HG02840 (cell line): Measurements from ENCODE around the gene ARHGEF39.

ENCODE experiments used
- ATAC-seq: cut with Tn5 transposase; IDR thresholded peaks from one replicate; pipeline ENCODE4 v1.9.1; 2021; ENCODE audit warnings: mild to moderate bottlenecking, moderate library complexity, moderate number of reproducible peaks; ENCODE audit not compliant: unreplicated experiment, low FRiP score

Gene ARHGEF39

DNA sequence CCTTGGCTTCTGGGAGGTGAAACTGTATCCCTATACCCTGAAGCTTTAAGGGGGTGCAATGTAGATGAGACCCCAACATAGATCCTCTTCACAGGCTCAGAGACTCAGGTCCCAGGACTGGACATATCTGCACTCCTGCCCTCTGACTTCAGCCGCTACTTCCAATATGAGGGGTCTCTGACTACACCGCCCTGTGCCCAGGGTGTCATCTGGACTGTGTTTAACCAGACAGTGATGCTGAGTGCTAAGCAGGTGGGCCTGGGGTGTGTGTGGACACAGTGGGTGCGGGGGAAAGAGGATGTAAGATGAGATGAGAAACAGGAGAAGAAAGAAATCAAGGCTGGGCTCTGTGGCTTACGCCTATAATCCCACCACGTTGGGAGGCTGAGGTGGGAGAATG, 14.1 kb upstream of the ARHGEF39 start:
- no peak for ATAC-seq

DNA sequence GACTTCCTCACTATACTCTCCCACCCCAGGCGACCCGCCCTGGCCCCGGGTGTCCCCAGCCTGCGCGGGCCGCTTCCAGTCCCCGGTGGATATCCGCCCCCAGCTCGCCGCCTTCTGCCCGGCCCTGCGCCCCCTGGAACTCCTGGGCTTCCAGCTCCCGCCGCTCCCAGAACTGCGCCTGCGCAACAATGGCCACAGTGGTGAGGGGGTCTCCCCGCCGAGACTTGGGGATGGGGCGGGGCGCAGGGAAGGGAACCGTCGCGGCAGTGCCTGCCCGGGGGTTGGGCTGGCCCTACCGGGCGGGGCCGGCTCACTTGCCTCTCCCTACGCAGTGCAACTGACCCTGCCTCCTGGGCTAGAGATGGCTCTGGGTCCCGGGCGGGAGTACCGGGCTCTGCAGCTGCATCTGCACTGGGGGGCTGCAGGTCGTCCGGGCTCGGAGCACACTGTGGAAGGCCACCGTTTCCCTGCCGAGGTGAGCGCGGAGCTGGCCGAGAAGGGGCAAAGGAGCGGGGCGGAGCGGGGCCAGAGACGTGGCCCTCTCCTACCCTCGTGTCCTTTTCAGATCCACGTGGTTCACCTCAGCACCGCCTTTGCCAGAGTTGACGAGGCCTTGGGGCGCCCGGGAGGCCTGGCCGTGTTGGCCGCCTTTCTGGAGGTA, 10.9 kb upstream of the ARHGEF39 start:
- no peak for ATAC-seq

DNA sequence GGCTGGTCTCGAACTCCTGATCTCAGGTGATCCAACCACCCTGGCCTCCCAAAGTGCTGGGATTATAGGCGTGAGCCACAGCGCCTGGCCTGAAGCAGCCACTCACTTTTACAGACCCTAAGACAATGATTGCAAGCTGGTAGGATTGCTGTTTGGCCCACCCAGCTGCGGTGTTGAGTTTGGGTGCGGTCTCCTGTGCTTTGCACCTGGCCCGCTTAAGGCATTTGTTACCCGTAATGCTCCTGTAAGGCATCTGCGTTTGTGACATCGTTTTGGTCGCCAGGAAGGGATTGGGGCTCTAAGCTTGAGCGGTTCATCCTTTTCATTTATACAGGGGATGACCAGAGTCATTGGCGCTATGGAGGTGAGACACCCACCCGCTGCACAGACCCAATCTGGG, 10.2 kb upstream of the ARHGEF39 start:
- no peak for ATAC-seq

DNA sequence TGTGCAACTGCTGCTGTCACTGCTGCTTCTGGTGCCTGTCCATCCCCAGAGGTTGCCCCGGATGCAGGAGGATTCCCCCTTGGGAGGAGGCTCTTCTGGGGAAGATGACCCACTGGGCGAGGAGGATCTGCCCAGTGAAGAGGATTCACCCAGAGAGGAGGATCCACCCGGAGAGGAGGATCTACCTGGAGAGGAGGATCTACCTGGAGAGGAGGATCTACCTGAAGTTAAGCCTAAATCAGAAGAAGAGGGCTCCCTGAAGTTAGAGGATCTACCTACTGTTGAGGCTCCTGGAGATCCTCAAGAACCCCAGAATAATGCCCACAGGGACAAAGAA, 9.0 kb upstream of the ARHGEF39 start:
- no peak for ATAC-seq

DNA sequence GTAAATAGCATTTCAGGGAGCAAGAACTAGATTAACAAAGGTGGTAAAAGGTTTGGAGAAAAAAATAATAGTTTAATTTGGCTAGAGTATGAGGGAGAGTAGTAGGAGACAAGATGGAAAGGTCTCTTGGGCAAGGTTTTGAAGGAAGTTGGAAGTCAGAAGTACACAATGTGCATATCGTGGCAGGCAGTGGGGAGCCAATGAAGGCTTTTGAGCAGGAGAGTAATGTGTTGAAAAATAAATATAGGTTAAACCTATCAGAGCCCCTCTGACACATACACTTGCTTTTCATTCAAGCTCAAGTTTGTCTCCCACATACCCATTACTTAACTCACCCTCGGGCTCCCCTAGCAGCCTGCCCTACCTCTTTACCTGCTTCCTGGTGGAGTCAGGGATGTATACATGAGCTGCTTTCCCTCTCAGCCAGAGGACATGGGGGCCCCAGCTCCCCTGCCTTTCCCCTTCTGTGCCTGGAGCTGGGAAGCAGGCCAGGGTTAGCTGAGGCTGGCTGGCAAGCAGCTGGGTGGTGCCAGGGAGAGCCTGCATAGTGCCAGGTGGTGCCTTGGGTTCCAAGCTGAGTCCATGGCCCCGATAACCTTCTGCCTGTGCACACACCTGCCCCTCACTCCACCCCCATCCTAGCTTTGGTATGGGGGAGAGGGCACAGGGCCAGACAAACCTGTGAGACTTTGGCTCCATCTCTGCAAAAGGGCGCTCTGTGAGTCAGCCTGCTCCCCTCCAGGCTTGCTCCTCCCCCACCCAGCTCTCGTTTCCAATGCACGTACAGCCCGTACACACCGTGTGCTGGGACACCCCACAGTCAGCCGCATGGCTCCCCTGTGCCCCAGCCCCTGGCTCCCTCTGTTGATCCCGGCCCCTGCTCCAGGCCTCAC, 8.4 kb upstream of the ARHGEF39 start, which contains the start of gene CA9:
TSS of gene CA9 (plus strand) at position 797 of the 893 bp plus-strand sequence. CDS start at position 829, 32 bp downstream.
- no peak for ATAC-seq

DNA sequence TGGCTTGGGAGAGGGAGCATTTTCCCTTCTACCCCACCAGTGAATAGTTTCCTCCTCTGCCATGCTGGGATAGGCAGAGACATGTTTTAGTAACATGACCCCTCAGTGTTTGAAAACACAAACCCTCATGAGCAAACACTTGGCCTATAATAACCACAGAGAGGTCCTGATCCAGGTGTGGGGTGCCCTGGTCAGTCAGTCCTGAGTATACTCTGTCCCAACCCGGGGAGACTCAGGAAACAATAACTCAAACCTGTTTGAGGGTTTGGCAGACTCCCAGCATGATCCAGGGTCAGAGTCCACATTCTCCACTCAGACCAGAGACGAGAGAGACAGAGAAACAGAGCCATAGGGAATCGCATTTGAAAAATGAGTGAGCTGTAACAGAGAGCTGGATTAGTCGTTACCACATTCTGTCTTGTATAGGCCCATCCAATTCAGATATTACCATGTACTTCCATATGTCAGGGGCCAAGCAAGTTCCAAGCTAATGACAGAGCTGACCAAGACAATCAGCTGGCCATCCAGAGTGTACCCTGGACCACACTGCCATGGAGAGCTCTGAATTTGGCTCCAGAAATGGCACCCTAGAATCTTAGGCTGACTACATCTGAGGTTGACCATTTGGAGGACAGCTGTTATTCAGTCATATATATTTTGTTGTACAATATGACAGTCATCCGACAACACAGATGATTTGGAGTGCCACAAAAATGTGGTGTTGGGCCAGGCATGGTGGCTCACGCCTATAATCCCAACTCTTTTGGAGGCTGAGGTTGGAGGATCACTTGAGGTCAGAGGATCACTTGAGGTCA, 4.5 kb upstream of the ARHGEF39 start:
- ATAC-seq = no peak

DNA sequence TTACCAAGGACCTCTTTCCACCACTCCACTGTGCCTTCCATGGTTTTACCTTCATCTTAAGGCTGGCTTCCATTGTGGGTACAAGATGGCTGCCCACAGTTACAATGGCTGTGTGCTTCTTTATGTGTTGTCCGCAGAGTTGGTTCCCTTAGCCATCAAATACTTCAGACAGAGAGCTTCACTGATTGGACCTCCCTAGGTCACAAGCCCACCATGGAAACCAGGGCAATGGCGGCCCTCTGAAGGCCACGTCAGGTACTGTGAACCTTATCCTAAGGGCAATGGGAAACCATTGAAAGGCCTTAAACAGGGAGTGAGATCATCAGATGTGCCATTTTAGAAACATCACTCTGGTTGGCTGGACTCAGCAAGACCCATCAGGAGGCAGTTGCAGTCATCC, 2.9 kb upstream of the ARHGEF39 start:
- no peak for ATAC-seq

DNA sequence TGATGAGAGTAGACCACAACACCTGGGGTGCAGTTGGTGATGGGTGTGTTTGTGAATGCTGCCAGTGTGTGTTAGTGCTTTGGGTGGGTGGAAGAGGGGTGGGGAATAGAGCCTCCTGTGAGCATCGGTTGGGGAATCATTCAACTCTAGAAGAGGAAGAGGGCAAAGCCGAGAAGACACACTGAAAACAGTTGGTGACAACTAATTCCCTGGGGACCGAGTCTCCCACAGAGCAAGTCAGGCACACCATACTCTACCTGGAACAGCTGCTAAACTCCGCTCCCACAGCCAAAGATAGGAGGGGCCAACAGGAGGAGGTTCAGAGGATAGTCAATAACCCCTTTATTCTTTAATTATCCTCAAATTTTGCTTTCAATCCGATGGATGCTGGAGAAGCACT, 1.6 kb upstream of the ARHGEF39 start:
- no peak for ATAC-seq

DNA sequence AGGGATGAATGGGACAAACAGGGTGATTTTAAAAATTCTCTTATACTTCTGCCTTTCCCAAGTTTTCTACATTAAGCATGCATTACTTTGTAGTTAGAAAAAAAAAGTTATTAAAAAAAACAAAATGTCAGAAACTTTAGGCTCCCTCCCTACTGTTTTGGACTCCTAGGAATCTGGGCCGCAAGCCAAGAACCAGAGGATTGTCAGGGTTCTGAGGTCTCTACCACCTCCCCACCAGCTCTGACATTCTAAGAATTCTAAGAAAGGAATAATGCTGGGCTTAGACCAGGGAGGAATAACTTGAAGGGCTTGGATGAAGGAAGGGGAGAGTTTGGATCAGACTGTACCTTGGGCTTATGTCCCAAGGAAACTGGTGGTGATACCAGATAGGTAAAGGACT, 1.1 kb upstream of the ARHGEF39 start:
- ATAC-seq = no peak

DNA sequence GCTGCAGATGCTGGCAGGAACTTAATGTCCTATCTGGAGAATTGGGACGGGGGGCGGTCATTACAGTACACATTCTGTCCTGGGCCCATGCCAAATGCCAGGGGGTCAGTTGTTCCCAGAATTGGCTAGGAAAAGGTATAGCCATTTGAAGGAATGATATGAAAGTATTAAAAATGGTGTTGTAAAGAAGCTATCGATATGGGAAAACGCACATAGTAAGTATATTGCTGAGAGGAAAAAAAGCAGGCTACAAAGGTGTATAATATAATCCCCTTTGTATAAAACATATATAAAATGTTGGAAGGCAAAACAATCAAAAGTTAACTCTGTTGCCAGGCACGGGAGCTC, 450 bp upstream of the ARHGEF39 start:
- no peak for ATAC-seq

DNA sequence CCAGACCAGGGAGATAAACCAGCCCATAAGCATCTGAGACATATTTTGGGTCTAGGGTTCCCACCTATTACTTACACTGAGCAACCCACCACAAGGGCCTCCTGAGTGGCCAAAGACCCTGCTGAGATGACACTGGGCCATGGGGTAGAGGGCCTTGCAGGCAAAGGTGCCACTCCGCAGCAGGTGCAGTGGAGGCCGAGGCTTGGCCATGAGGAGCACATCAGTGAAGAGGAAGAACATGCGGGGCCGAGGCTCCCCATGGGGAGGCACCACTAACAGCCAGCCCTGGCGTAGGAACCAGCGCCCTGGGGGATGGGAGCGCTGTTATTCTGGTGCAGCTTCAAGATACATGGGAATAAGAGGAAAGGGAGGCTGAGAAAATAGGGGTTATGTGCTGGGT, 2.6 kb downstream of the ARHGEF39 start:
- ATAC-seq = no peak

DNA sequence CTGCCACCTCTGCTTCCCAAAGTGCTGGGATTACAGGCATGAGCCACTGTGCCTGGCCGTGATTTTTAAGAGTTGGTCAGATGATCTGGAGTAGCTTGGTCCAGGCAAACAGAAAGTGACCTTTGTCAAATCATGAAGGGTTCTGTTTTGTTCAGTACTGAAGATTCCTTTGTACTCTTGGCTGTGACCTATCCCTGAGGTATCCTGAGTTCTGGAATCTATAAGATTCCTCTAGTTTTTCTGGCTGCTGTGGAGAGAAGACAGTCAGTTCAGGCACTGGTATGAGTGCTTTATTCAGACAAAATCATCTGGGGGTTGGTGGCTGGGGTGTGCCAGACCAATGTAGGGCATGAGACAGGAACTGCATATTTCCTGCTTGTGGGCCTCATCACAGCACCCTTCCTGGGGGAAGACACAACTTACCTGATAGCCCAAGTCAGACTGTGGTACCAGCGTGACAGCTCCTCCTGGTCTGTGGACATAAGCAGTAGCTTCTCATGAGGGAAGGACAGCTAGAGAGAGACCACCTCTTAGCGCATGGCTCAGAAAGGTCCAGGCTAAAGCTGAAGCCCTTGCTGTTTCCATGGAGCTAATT, 3.1 kb downstream of the ARHGEF39 start:
- ATAC-seq = no peak

DNA sequence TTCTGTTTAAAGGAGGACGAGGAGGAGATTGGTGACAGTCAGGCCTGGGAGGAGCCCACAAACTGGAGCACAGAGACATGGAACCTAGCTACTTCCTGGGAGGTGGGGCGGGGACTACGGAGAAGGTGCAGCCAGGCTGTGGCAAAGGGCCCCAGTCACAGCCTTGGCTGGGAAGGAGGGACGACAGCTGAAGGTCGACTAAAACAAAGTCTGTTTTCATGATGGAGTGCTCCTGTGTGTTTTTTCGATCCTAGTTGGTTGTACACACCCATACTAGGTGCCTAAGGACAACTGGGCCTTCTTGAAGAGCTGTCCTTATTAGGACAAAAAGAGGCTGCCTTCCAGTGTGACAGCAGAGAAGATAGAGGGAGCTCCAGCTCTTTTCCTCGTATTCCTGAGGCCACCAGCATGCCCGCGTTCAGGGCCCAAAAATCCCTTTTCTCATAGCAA, 4.0 kb downstream of the ARHGEF39 start:
- ATAC-seq = no peak

DNA sequence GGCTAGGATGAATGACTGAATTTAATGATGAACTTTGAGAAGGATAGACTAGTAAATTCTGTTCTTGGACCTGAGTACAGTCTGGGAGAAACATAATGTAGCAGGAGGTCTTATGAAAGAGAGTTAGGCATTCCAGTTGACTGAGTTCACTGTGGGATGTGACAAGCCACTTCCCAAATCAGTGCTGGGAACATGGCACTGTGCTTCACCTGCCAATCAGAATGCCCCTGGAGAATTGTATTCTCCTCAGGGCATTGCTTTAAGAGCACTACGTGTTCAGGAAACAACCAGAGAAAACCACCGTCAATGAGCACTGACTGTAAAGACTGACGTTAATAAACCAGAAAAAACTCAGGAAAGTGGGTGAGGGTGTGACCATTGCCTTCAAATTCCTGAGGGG, 5.7 kb downstream of the ARHGEF39 start:
- ATAC-seq = no peak

DNA sequence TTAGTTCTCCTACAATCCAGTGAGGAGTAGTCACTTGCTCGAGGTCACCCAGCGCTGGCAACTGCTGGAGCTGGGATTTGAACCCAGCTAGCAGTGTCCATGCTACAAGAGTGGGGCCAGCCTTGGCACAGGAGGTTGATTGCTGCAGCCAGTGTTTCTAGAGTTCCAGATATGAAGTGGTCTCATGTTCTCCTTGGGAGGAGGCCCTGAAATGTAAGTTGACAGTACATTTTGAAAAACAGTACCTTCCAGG, 6.1 kb downstream of the ARHGEF39 start:
- ATAC-seq = no peak

DNA sequence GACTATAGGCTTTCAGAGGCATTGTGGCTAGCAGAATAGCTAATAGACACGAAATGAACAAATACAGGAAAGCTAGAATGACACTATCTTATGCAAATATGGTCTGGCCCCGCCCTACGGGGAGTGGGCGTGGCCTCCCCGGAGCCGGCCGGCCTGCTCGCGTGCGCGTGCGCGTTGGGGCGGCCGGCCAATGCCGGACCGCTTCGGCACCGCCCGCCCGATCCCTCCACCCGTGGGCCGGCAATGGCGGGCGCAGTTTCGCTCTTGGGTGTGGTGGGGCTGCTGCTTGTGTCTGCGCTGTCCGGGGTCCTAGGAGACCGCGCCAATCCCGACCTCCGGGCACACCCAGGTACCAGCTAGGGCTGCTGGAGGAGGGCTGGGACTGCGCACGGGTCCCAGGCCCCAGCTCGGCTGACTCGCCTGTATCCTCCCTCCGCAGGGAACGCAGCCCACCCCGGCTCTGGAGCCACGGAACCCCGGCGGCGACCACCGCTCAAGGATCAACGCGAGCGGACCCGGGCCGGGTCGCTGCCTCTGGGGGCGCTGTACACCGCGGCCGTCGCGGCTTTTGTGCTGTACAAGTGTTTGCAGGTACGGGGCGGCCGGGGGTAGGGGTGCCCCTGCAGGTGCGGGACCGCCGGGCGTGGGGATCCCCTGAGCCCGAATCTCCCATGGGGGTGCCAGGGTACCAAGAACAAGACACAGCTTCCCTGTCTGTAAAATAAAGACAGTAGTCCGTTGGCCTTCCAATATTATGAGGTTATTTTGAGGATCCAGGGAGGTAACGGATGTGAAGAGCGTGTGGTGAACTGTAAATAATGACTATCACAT, 6.6 kb downstream of the ARHGEF39 start, which contains the start of gene CCDC107:
TSS of gene CCDC107 (plus strand) at position 156 of the 831 bp plus-strand sequence. CDS start at position 244, 88 bp downstream.
- ATAC-seq = peak; percentile 64

DNA sequence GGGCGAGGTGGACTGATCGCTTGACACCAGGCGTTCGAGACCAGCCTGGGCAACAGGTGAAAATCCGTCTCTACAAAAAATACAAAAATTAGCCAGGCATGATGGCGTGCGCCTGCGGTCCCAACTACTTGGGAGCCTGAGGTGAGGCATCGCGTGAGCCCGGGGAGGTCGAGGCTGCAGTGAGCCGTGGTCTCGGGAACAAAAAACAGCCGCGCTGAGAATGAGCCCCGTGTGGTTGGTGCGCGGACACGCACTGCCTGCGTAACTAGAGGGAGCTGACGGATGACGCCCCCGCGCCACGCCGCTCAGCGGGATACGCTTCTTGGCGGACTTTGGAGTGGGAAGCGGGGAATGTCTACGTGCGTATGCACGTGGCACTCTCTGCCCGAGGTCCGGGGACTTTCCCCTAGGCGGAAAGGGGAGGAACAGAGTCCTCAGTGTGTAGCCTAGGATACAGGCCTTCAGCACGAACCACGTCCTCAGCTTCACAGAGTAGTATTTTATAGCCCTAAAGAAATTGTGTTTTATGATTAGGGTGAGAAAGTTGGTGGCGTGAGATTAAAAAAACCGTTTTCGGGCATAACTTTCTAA, 7.4 kb downstream of the ARHGEF39 start, which contains the start of gene RMRP:
TSS of gene RMRP (minus strand) at position 474 of the 591 bp plus-strand sequence.
- peak; percentile 85 for ATAC-seq

DNA sequence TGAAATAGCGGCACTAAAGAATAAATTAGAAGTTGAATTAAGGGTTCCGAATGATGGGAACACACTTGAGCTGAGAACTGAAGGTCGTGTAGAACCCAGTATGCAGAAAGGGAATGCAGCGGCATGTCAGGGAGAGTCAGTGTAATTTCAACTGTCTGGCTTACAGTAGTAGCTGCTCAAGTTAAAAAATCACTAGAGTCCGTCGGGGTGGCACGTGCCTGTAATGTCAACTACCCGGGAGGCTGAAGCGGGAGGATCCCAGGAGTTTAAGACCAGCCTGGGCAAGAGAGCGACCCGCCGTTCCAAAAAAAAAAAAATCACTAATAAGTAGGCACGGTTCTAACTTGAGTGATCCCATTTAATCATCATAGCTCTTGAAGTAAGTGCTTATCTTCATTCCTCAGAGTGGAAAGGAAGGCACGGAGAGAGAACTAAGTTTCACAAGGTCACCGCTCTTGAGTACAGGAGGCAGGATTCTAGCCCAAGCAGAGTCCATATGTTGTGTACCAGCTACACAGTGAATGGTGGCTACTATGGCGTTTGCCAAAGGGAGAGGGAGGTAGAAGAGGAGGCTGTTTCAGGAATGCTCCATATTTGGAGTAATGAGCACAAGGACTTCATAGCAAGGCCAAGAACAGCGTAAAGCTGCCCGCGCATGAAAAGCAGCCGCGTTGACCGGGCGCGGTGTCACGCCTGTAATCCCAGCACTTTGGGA, 8.0 kb downstream of the ARHGEF39 start:
- no peak for ATAC-seq

DNA sequence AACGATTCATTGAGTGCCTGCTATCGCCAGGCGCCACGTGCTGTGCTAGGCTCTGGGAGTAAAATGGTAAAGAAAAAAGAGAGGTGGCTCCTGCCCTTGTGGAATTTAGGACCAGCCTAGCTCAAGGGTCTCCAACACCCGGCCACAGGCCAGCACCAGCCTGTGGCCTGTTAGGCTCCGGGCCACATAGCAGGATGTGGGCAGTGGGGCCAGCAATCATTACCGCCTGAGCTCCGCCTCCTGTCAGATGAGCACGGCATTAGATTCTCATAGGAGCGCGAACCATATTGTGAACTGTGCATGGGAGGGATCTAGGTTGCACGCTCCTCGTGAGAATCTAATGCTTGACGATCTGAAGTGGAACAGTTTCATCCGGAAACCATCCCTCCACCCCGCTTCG, 8.6 kb downstream of the ARHGEF39 start:
- ATAC-seq = no peak
